ENCODE results near the gene OR51M1.
"Not testable (repeated sequence)": the region's sequence is repeated elsewhere in the genome, so short reads cannot be mapped to it uniquely, and the experiment has no call there.

OR51M1 gene

DNA sequence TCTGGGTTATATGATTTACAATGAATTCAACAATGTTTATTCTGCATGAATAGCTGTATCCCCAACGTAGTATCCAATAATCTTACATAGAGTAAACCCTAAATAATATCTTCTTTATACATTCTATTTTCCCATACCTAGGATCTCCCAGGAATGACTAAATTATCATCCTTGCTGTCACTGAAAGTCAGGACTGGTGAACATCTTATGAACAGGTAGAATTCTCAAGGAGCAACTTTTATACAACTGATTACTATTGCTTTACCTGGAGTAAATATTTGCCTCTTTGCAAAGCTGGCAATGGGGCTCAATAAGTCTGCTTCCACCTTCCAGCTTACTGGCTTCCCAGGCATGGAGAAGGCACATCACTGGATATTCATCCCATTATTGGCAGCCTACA is 32.4 kb upstream of the OR51M1 start, which contains the start of gene OR51B6:
OR51B6 (plus strand) TSS at position 301 of the 400 bp plus-strand sequence; CDS start at position 301, 0 bp downstream.
- TF ChIP-seq PAX5 (IDR thresholded peaks at IDR 0.05; ENCODE audit: insufficient read depth, low read length, severe bottlenecking) (no peak), POLR2A (IDR thresholded peaks at IDR 0.05; ENCODE audit: low read depth, low read length) (no peak), SPI1 (IDR thresholded peaks at IDR 0.05; ENCODE audit: low read depth, low read length) (no peak), TAF1 (IDR thresholded peaks at IDR 0.05; ENCODE audit: low read depth, low read length) (no peak), POLR2AphosphoS5 (IDR thresholded peaks at IDR 0.05; ENCODE audit: low read depth, low read length) (no peak), POU2F2 (IDR thresholded peaks at IDR 0.05; ENCODE audit: low read depth, low read length) (no peak)
- no peak for FAIRE-seq
- DNase-seq (ENCODE audit: insufficient read length, low spot score): no peak

DNA sequence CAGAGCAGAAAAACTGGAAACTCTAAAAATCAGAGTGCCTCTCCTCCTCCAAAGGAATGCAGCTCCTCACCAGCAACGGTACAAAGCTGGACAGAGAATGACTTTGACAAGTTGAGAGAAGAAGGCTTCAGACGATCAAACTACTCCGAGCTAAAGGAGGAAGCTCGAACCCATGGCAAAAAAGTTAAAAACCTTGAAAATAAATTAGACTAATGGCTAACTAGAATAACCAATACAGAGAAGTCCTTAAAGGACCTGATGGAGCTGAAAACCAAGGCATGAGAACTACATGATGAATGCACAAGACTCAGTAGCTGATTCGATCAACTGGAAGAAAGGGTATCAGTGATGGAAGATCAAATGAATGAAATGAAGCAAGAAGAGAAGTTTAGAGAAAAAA is 27.6 kb upstream of the OR51M1 start:
- DNase-seq (ENCODE audit: insufficient read length, low spot score); FAIRE-seq: not testable (repeated sequence)

GRCh38 chr11:5362017-5362625 is 21.5 kb upstream of the OR51M1 start:
- TF ChIP-seq POU2F2 (IDR thresholded peaks at IDR 0.05; ENCODE audit: low read depth, low read length) (no peak), PAX5 (IDR thresholded peaks at IDR 0.05; ENCODE audit: insufficient read depth, low read length, severe bottlenecking) (no peak), TAF1 (IDR thresholded peaks at IDR 0.05; ENCODE audit: low read depth, low read length) (no peak), SPI1 (IDR thresholded peaks at IDR 0.05; ENCODE audit: low read depth, low read length) (no peak), POLR2A (IDR thresholded peaks at IDR 0.05; ENCODE audit: low read depth, low read length) (no peak), POLR2AphosphoS5 (IDR thresholded peaks at IDR 0.05; ENCODE audit: low read depth, low read length) (no peak)
- DNase-seq (ENCODE audit: insufficient read length, low spot score) (no peak), FAIRE-seq (no peak)

DNA sequence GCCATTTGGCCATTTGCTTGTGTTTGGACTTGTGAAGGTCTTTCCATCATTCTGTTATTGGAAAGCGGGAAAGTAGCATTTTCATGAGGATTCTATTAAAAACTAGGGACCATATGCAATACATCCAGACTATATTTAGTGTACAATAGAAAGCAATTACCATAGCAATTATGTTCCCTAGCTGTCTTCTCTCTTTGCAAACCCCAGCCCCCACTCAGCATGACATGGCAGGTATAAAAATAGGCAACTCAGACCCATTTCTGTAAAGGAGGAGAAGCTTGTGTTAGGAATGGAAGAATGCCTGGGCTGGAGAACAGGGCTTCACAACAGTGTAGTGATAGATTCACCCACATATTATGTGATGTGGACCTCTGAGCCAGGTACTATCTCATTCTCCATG is 19.9 kb upstream of the OR51M1 start:
- FAIRE-seq (no peak), DNase-seq (ENCODE audit: insufficient read length, low spot score) (no peak)
- no peak for TF ChIP-seq POLR2AphosphoS5 (IDR thresholded peaks at IDR 0.05; ENCODE audit: low read depth, low read length)
- no peak for TF ChIP-seq PAX5 (IDR thresholded peaks at IDR 0.05; ENCODE audit: insufficient read depth, low read length, severe bottlenecking)
- TF ChIP-seq SPI1 (IDR thresholded peaks at IDR 0.05; ENCODE audit: low read depth, low read length): no peak
- TF ChIP-seq POU2F2 (IDR thresholded peaks at IDR 0.05; ENCODE audit: low read depth, low read length): no peak
- no peak for TF ChIP-seq TAF1 (IDR thresholded peaks at IDR 0.05; ENCODE audit: low read depth, low read length)
- TF ChIP-seq POLR2A (IDR thresholded peaks at IDR 0.05; ENCODE audit: low read depth, low read length): no peak

DNA sequence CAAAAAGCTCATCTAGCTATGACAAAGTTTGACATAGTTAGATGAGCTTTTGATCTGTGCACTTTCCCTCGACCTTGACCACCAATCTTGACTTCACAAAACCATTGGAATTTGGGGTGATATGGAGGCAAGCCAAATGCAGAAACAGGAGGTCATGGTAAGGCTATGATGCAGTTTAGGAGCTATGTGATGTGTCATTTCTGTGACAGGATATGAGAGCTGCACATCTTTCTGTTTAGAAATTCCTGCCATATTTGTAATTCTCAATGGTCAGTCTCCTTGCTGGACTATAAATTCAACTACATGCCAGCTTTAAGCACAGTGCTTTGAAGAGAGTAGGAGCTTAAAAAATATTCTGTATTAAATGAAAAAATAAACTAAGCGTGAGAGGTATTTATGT is 19.4 kb upstream of the OR51M1 start:
- FAIRE-seq: no peak
- TF ChIP-seq SPI1 (IDR thresholded peaks at IDR 0.05; ENCODE audit: low read depth, low read length) (no peak), POU2F2 (IDR thresholded peaks at IDR 0.05; ENCODE audit: low read depth, low read length) (no peak), PAX5 (IDR thresholded peaks at IDR 0.05; ENCODE audit: insufficient read depth, low read length, severe bottlenecking) (no peak), POLR2AphosphoS5 (IDR thresholded peaks at IDR 0.05; ENCODE audit: low read depth, low read length) (no peak), TAF1 (IDR thresholded peaks at IDR 0.05; ENCODE audit: low read depth, low read length) (no peak), POLR2A (IDR thresholded peaks at IDR 0.05; ENCODE audit: low read depth, low read length) (no peak)
- no peak for DNase-seq (ENCODE audit: insufficient read length, low spot score)

GRCh38 chr11:5366365-5366764 is 17.2 kb upstream of the OR51M1 start:
- not testable (repeated sequence) for FAIRE-seq

GRCh38 chr11:5366856-5367255 is 16.8 kb upstream of the OR51M1 start:
- FAIRE-seq (no peak), DNase-seq (ENCODE audit: insufficient read length, low spot score) (no peak)
- TF ChIP-seq POLR2A (IDR thresholded peaks at IDR 0.05; ENCODE audit: low read depth, low read length) (no peak), POU2F2 (IDR thresholded peaks at IDR 0.05; ENCODE audit: low read depth, low read length) (no peak)

More at GRCh38 chr11:5366365-5366764, 17.2 kb upstream of the OR51M1 start:
- DNase-seq (ENCODE audit: insufficient read length, low spot score): not testable (repeated sequence)

- TF ChIP-seq TAF1 (IDR thresholded peaks at IDR 0.05; ENCODE audit: low read depth, low read length): no peak
- TF ChIP-seq POU2F2 (IDR thresholded peaks at IDR 0.05; ENCODE audit: low read depth, low read length): no peak
- TF ChIP-seq PAX5 (IDR thresholded peaks at IDR 0.05; ENCODE audit: insufficient read depth, low read length, severe bottlenecking): no peak
- TF ChIP-seq POLR2AphosphoS5 (IDR thresholded peaks at IDR 0.05; ENCODE audit: low read depth, low read length): no peak
- no peak for TF ChIP-seq POLR2A (IDR thresholded peaks at IDR 0.05; ENCODE audit: low read depth, low read length)
- TF ChIP-seq SPI1 (IDR thresholded peaks at IDR 0.05; ENCODE audit: low read depth, low read length): no peak
- DNase-seq (ENCODE audit: insufficient read length, low spot score): no peak
- no peak for FAIRE-seq
These were observed 16.1 kb upstream of the OR51M1 start for GRCh38 chr11:5367448-5368074.

DNA sequence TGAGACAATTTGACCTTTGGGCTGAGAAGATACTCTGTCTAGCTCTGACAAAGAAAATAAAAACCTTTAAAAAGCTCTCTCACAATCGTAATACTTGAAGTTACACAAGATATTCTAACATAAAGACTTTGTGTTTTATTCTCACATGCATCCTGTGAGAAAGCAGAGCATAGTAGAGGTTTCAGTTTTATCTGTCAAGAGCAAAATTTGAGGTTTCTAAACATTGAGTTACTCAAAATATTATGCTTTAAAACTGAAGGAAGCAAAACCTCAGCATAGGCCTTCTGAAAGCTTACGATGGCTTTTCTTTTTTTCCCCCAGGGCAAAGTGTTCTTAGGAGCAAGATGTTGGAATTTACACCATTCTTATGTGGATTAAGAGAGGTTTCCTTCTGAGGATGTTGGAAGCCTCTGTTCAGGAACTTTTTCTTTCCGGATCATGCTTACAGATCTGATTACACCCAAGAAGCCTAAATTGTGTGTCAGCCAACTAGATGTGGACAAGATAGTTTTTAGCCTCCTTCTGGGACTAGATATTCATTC is 15.0 kb upstream of the OR51M1 start:
- no peak for DNase-seq (ENCODE audit: insufficient read length, low spot score)
- no peak for TF ChIP-seq PAX5 (IDR thresholded peaks at IDR 0.05; ENCODE audit: insufficient read depth, low read length, severe bottlenecking)
- TF ChIP-seq POU2F2 (IDR thresholded peaks at IDR 0.05; ENCODE audit: low read depth, low read length): no peak
- no peak for TF ChIP-seq POLR2A (IDR thresholded peaks at IDR 0.05; ENCODE audit: low read depth, low read length)
- TF ChIP-seq POLR2AphosphoS5 (IDR thresholded peaks at IDR 0.05; ENCODE audit: low read depth, low read length): no peak
- no peak for TF ChIP-seq SPI1 (IDR thresholded peaks at IDR 0.05; ENCODE audit: low read depth, low read length)
- TF ChIP-seq TAF1 (IDR thresholded peaks at IDR 0.05; ENCODE audit: low read depth, low read length): no peak
- FAIRE-seq: no peak

DNA sequence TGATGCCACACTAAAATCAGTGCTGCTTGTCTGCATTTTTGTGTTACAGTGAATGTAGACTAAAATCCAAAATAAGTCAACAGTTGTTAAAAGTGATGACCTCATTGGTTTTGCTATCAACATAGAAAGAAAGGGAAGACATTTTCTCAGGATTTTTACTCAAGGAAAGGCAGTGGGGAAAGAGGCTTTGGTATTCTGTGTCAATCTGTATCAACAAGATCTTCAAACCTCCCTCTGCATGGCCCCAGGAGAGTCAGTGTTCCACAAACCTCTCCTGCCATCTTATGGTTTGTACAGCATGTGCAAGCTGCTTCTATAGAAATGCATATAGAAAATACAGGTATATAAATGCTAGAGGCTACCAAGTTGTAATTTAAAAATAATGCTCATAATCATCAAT is 13.8 kb upstream of the OR51M1 start:
- no peak for FAIRE-seq
- DNase-seq (ENCODE audit: insufficient read length, low spot score): no peak
- TF ChIP-seq POLR2AphosphoS5 (IDR thresholded peaks at IDR 0.05; ENCODE audit: low read depth, low read length): no peak
- no peak for TF ChIP-seq SPI1 (IDR thresholded peaks at IDR 0.05; ENCODE audit: low read depth, low read length)
- TF ChIP-seq PAX5 (IDR thresholded peaks at IDR 0.05; ENCODE audit: insufficient read depth, low read length, severe bottlenecking): no peak
- TF ChIP-seq POU2F2 (IDR thresholded peaks at IDR 0.05; ENCODE audit: low read depth, low read length): no peak
- no peak for TF ChIP-seq POLR2A (IDR thresholded peaks at IDR 0.05; ENCODE audit: low read depth, low read length)
- no peak for TF ChIP-seq TAF1 (IDR thresholded peaks at IDR 0.05; ENCODE audit: low read depth, low read length)

All from GM12891 (cell line).